NT2/D1 (cell line): Measurements from ENCODE around the gene CTBP1.

Experiments used
- SUZ12 ChIP-seq: IDR thresholded peaks from 2 replicates; pipeline ENCODE4 v1.6.1; 2011; ENCODE audit not compliant: insufficient read length, insufficient read depth; ENCODE audit errors: extremely low read depth
- YY1 ChIP-seq: IDR thresholded peaks from 2 replicates; pipeline ENCODE4 v1.6.1; 2011; ENCODE audit not compliant: insufficient read length, insufficient read depth
- ZNF274 ChIP-seq: IDR thresholded peaks from 2 replicates; pipeline ENCODE4 v1.6.1; 2011; ENCODE audit warnings: mild to moderate bottlenecking, low read depth, low read length

- TF ChIP-seq YY1: no peak
- TF ChIP-seq ZNF274: no peak
- no peak for TF ChIP-seq SUZ12
Observed at GRCh38 chr4:1253831-1254230, 4.9 kb upstream of the CTBP1 start.
